ENCODE results near the gene TSNAX. TPM values are rescaled to one million over a fixed set of nuclear protein-coding genes. Genes with fewer than 3 reads are reported as not detected.

Gene TSNAX
- total RNA-seq, 1 donor from 2014 or later = 44.1 TPM

GRCh38 chr1:231526536-231526935 is 1.9 kb upstream of the TSNAX start:
- Mint-ChIP-seq H3K27ac (ENCODE audit: unreplicated experiment) (no peak overlapping the region), H3K36me3 (ENCODE audit: unreplicated experiment) (peaks cover 5% of the 10 kb centered on the region), H3K4me3 (ENCODE audit: unreplicated experiment) (no peak overlapping the region), H3K27me3 (ENCODE audit: unreplicated experiment) (no peaks in the 10 kb centered on the region), H3K9me3 (ENCODE audit: unreplicated experiment) (no peaks in the 10 kb centered on the region), H3K4me1 (ENCODE audit: unreplicated experiment) (peaks cover 27% of the 10 kb centered on the region)
- DNase-seq (ENCODE audit: extremely low spot score, unreplicated experiment) = no peak
- TF ChIP-seq, protein P1, sequence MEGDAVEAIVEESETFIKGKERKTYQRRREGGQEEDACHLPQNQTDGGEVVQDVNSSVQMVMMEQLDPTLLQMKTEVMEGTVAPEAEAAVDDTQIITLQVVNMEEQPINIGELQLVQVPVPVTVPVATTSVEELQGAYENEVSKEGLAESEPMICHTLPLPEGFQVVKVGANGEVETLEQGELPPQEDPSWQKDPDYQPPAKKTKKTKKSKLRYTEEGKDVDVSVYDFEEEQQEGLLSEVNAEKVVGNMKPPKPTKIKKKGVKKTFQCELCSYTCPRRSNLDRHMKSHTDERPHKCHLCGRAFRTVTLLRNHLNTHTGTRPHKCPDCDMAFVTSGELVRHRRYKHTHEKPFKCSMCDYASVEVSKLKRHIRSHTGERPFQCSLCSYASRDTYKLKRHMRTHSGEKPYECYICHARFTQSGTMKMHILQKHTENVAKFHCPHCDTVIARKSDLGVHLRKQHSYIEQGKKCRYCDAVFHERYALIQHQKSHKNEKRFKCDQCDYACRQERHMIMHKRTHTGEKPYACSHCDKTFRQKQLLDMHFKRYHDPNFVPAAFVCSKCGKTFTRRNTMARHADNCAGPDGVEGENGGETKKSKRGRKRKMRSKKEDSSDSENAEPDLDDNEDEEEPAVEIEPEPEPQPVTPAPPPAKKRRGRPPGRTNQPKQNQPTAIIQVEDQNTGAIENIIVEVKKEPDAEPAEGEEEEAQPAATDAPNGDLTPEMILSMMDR (IDR thresholded peaks at IDR 0.05) = no peak

DNA sequence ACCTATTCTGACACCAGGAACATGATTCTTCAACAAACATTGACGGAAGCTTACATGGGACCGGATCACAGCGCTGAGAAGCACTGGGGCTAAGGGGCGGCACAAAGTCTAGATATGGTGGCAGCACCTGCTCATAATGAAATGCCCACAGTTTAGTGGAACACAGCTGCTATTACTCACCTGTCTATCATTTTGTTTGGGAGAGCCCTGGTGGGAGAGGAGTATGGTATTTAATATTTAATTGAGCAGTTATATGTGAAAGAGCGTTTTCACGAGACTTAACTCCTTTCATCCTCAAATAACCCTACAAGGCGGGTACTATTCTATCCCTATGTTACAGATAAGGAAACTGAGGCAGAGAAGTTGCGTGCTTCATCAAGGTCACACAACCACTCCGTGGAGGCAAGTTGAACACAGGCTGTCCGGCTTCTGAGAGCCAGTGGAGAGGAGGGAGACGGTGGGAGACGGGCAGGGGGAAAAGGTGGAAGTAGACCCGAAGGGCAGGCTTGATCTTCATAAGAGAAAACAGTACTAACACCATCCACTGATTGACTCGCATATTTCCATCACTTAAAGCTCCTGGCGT is 790 bp upstream of the TSNAX start:
- TF ChIP-seq, protein P1 (IDR thresholded peaks at IDR 0.05) = no peak
- no peaks in the 10 kb centered on the region for H3K27me3 Mint-ChIP-seq (ENCODE audit: unreplicated experiment)
- H3K36me3 Mint-ChIP-seq (ENCODE audit: unreplicated experiment) = peaks cover 5% of the 10 kb centered on the region
- H3K27ac Mint-ChIP-seq (ENCODE audit: unreplicated experiment) = peak overlapping the region; percentile 100
- peaks cover 27% of the 10 kb centered on the region for H3K4me1 Mint-ChIP-seq (ENCODE audit: unreplicated experiment)
- H3K4me3 Mint-ChIP-seq (ENCODE audit: unreplicated experiment) = peak overlapping the region; percentile 98
- DNase-seq (ENCODE audit: extremely low spot score, unreplicated experiment) = no peak
- no peaks in the 10 kb centered on the region for H3K9me3 Mint-ChIP-seq (ENCODE audit: unreplicated experiment)

- no peak overlapping the region for H3K27ac Mint-ChIP-seq (ENCODE audit: unreplicated experiment)
- peaks cover 28% of the 10 kb centered on the region for H3K36me3 Mint-ChIP-seq (ENCODE audit: unreplicated experiment)
- DNase-seq (ENCODE audit: extremely low spot score, unreplicated experiment) = no peak
- H3K4me1 Mint-ChIP-seq (ENCODE audit: unreplicated experiment) = peaks cover 21% of the 10 kb centered on the region
- H3K4me3 Mint-ChIP-seq (ENCODE audit: unreplicated experiment) = no peak overlapping the region
- H3K27me3 Mint-ChIP-seq (ENCODE audit: unreplicated experiment) = no peaks in the 10 kb centered on the region
- TF ChIP-seq, protein P1 (IDR thresholded peaks at IDR 0.05) = no peak
- no peaks in the 10 kb centered on the region for H3K9me3 Mint-ChIP-seq (ENCODE audit: unreplicated experiment)
Measured at GRCh38 chr1:231533240-231533639, 4.8 kb downstream of the TSNAX start.

- peaks cover 11% of the 10 kb centered on the region for H3K4me1 Mint-ChIP-seq (ENCODE audit: unreplicated experiment)
Measured at GRCh38 chr1:231534703-231535159, 6.3 kb downstream of the TSNAX start.

DNA sequence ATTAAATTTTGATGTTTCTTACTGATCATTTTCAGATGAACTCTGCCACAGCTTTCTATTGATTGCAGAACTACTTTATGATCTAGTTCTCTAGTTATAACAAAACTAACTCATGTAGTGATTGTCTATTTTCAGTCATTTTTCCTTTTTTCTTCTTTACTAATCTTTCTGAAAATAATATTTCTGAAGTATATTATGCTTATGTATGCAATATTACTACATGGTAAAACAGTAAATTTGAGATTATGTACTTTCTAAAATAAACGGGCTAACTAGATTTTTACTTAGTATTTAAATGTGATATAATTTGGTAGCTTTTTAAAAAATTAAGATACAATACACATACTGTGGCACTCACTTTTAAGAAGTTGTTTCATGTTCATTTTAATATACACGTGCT is 7.6 kb downstream of the TSNAX start:
- H3K4me3 Mint-ChIP-seq (ENCODE audit: unreplicated experiment) = no peak overlapping the region
- H3K9me3 Mint-ChIP-seq (ENCODE audit: unreplicated experiment) = peaks cover 7% of the 10 kb centered on the region

More at GRCh38 chr1:231534703-231535159, 6.3 kb downstream of the TSNAX start:
- TF ChIP-seq, protein P1 (IDR thresholded peaks at IDR 0.05) = no peak
- Mint-ChIP-seq H3K4me3 (ENCODE audit: unreplicated experiment) (no peak overlapping the region), H3K9me3 (ENCODE audit: unreplicated experiment) (no peaks in the 10 kb centered on the region), H3K27ac (ENCODE audit: unreplicated experiment) (no peak overlapping the region), H3K27me3 (ENCODE audit: unreplicated experiment) (no peaks in the 10 kb centered on the region), H3K36me3 (ENCODE audit: unreplicated experiment) (peaks cover 35% of the 10 kb centered on the region)
- no peak for DNase-seq (ENCODE audit: extremely low spot score, unreplicated experiment)

More for the DNA sequence above, 7.6 kb downstream of the TSNAX start:
- Mint-ChIP-seq H3K4me1 (ENCODE audit: unreplicated experiment) (peaks cover 4% of the 10 kb centered on the region), H3K27ac (ENCODE audit: unreplicated experiment) (no peak overlapping the region), H3K36me3 (ENCODE audit: unreplicated experiment) (peaks cover 46% of the 10 kb centered on the region), H3K27me3 (ENCODE audit: unreplicated experiment) (no peaks in the 10 kb centered on the region)
- TF ChIP-seq, protein P1 (IDR thresholded peaks at IDR 0.05) = no peak
- no peak for DNase-seq (ENCODE audit: extremely low spot score, unreplicated experiment)

Data from osteocyte (in vitro differentiated cells).